ACHN (cell line): ENCODE data around the gene PLCB1.

Source experiments
- DNase-seq: peaks from one replicate; pipeline ENCODE4 v3.0.0-alpha.2; 2015
- in situ Hi-C: cut with HindIII; loops from 2 replicates; pipeline ENCODE4 v1.10.0; 2017; ENCODE audit warnings: low sequenced_read_pairs, low pct_ligation_motif_present, low pct_unique_long_range_greater_than_20kb

Gene PLCB1

GRCh38 chr20:8127553-8128255 lies 4.4 kb upstream of the PLCB1 start:
- DNase-seq: no peak
- in situ Hi-C loops: loop anchor here (25.0 kb wide), 1 partner anchor 585 kb away; no protein-coding TSS in a partner anchor

DNA sequence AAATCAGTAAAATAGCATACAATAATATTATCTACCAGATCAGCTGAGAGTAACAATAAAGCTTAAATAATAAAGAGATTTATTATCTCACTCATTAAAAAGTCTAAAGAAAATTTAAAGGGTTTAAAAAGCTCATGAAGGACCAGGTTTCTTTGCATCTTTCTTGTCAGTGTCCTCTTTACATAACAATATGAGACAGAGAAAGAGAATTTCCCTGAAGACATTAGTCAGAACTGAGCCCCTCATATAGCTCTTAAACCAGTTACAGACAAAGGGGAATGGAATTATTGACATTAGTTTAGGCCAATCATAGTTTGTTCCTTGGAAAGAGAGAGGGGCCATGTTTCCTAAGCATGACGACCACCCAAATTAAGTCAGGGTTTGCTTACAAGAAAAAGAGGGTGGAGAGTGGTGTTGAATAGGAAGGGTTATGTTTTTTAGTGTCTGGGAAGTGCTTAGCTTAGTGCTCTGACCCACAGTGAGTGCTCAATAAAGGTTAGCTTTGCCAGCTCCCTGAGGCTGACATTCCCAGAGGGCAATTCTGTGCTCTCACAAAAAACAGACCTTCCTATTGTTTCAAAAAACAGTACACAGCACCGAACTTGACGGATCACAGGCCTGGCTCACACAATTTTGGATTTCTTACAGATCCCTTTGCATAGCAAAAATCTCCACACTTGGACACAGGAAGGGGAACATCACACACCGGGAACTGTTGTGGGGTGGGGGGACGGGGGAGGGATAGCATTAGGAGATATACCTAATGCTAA lies 3.6 kb upstream of the PLCB1 start:
- in situ Hi-C loops: loop anchor here (25.0 kb wide), 1 partner anchor 584 kb away; no protein-coding TSS in a partner anchor
- no peak for DNase-seq

DNA sequence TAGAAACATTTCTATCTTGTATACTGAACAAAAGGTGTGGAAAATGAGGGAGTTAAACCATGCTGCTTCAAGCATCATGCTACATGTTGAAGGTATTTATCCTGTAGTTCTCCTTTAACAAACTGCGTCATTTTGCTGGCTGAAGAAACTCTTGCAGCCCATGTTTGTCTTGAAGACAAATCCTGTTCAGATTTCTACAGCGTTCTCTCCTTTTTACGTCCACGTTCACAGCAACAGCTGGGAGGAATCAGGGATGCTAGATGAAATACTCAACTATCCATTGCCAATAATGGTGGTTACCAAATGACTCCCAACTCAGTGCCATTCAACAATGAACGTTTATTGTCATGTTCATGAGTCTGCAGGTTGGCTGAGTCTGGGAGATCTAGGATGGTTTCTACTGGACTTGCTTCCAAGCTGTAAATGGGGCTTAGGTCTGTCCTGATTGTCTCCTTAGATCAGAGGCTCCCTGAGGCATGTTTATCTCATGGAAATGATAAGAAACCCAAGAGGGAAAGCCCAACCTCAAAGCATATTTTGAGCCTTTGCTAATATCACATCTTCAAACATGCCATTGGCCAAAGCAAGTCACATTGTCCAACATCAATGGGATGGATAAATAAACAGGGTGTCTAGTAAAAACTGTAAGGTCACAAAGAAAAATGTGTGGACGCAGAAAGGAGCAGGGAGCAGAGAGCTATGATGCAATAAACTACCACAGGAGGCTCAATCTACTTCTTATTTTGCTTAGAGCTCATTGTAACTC lies 2.7 kb upstream of the PLCB1 start:
- DNase-seq: no peak
- in situ Hi-C loops: loop anchor here (25.0 kb wide), 1 partner anchor 583 kb away; no protein-coding TSS in a partner anchor

DNA sequence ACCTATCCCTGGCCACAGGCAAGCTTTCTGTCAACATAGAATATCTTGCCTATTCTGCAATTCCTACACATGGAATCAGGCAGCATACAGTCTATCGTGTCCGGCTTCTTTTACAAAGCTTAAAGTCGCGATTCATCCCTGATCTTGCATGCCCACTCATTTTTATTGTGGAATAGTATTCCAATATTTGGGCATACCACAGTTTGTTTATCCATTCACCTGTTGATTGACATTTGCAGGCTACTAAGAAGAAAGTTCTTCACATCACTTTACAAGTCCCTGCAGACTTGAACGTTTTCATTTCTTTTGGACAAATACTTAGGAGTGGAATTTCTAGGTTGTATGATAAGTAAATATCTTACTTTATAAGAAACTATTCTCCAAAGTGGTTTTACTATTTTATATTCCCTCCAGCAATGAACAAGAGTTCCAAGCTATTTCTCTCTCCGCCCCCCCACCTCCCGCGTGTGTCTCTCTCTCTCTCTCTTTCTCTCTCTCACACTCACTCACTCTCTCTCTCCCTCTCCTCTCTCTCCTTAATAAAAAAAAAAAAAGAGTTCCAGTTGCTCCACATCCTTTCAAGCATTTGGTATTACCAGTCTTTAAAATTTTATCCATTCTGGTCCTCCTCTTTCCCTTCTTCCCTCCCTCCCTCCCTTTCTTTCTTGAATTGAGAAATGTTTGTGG lies 1.1 kb upstream of the PLCB1 start:
- DNase-seq: no peak
- in situ Hi-C loops: loop anchor here (25.0 kb wide), 1 partner anchor 581 kb away; no protein-coding TSS in a partner anchor

GRCh38 chr20:8132484-8133309 lies 631 bp downstream of the PLCB1 start:
- DNase-seq: no peak

DNA sequence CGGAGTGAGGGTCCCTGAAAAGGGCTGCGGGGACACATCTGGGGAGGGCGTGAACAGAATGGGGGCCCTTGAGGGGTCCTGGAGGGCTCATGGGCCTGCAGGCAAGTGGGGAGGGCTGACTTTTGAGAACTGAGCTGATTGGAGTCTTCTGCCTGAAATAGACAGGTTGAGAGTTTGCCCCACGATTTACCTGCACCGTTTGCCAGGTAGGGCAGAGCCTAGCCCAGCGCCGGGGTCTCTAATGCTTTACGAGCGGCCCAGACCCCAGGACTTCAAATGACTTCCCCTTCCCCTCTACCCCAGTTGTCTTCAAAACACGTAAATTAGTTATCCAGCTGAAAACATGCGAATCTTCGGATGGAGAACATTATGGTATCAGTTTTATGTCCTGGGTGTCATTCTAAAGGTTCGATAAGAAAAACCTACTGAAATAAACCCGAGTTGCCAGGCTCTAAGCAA lies 1.3 kb downstream of the PLCB1 start:
- no peak for DNase-seq
- in situ Hi-C loops: loop anchor here (25.0 kb wide), 1 partner anchor 579 kb away; no protein-coding TSS in a partner anchor

More at GRCh38 chr20:8132484-8133309, 631 bp downstream of the PLCB1 start:
- in situ Hi-C loops: loop anchor here (25.0 kb wide), 1 partner anchor 580 kb away; no protein-coding TSS in a partner anchor

DNA sequence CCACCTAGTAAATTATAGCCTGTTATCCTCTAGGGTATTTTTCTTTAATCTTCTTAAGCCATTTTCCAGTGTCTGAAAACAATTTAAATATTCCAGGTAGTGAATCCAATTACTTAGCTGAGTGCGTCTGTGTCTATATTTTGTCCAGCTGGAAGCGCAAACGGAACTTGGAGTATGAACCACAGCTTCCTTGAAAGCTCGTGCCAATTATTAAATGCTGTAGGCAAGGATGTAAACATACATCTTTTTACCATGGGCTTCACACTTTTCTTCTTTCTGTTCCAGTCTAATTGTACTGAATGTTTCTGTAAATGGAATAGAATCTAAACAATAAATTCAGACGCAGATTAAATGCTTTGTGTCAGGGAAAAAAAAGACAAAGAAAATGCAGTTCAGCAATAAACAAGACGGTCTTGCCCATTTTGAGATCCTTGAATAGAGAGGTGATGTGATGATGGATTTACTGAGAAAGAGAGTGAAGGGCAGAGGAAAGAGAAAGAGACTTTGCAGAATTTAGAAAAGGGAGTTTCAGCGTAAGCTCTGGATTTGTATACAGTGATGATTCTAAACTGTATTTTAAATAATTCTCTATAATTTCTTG lies 1.9 kb downstream of the PLCB1 start:
- no peak for DNase-seq
- in situ Hi-C loops: loop anchor here (25.0 kb wide), 1 partner anchor 578 kb away; no protein-coding TSS in a partner anchor

GRCh38 chr20:8139899-8140298 lies 7.8 kb downstream of the PLCB1 start:
- in situ Hi-C loops: loop anchor here (25.0 kb wide), 1 partner anchor 572 kb away; no protein-coding TSS in a partner anchor
- DNase-seq: no peak

GRCh38 chr20:8143474-8143873 lies 11.4 kb downstream of the PLCB1 start:
- in situ Hi-C loops: loop anchor here (25.0 kb wide), 1 partner anchor 569 kb away; no protein-coding TSS in a partner anchor
- no peak for DNase-seq

- no peak for DNase-seq
- in situ Hi-C loops: loop anchor here (25.0 kb wide), 1 partner anchor 568 kb away; no protein-coding TSS in a partner anchor
These were observed 12.5 kb downstream of the PLCB1 start for GRCh38 chr20:8144282-8145245.

GRCh38 chr20:8145246-8146168 lies 13.4 kb downstream of the PLCB1 start:
- DNase-seq: no peak

GRCh38 chr20:8147476-8147875 lies 15.4 kb downstream of the PLCB1 start:
- in situ Hi-C loops: loop anchor here (25.0 kb wide), 1 partner anchor 565 kb away; no protein-coding TSS in a partner anchor

More at GRCh38 chr20:8145246-8146168, 13.4 kb downstream of the PLCB1 start:
- in situ Hi-C loops: loop anchor here (25.0 kb wide), 1 partner anchor 567 kb away; no protein-coding TSS in a partner anchor

GRCh38 chr20:8148501-8148900 lies 16.4 kb downstream of the PLCB1 start:
- no peak for DNase-seq
- in situ Hi-C loops: loop anchor here (25.0 kb wide), 1 partner anchor 564 kb away; no protein-coding TSS in a partner anchor

More at GRCh38 chr20:8147476-8147875, 15.4 kb downstream of the PLCB1 start:
- DNase-seq: no peak

GRCh38 chr20:8150591-8150990 lies 18.5 kb downstream of the PLCB1 start:
- no peak for DNase-seq
- in situ Hi-C loops: no loop called here
